Measurements from ENCODE around the gene DDX1.
"Not testable (repeated sequence)": the region's sequence is repeated elsewhere in the genome, so short reads cannot be mapped to it uniquely, and the experiment has no call there.

Gene DDX1

GRCh38 chr2:15610430-15610952 lies 18.8 kb downstream of the DDX1 start:
- Histone ChIP-seq H2BK15ac (ENCODE audit: low read depth, poor library complexity, severe bottlenecking) (no peak overlapping the region), H2AK5ac (ENCODE audit: low read length, severe bottlenecking) (no peak overlapping the region), H2AFZ (ENCODE audit: low read depth, low read length) (no peak overlapping the region), H2BK12ac (ENCODE audit: low read length in 2 of 2) (no peak overlapping the region), H3K4me3 (ENCODE audit: insufficient read depth in 1 of 2, low read depth in 1 of 2, low read length in 2 of 2) (no peak overlapping the region), H3K27me3 (ENCODE audit: control insufficient read depth in 1 of 2, insufficient read depth in 1 of 2, low read length in 2 of 2) (no peaks in the 10 kb centered on the region), H3K4me2 (ENCODE audit: low read length, poor library complexity, severe bottlenecking) (no peak overlapping the region), H4K91ac (ENCODE audit: low read length) (no peak overlapping the region), H3K14ac (ENCODE audit: low read length in 2 of 2) (no peak overlapping the region), H3K36me3 (ENCODE audit: control insufficient read depth in 1 of 2, insufficient read depth in 2 of 2, low read depth in 1 of 2, low read length in 2 of 2) (peaks cover 18 to 76% of the 10 kb centered on the region in 2 experiments), H3K79me1 (replicated peaks; ENCODE audit: low read length, poor library complexity, severe bottlenecking) (peaks cover 17% of the 10 kb centered on the region), H2BK120ac (ENCODE audit: low read depth, low read length) (no peak overlapping the region), H3K23ac (ENCODE audit: low read length in 2 of 2) (no peak overlapping the region), H3K4me1 (ENCODE audit: control insufficient read depth, insufficient read depth, low read depth, low read length) (no peaks in the 10 kb centered on the region), H2BK5ac (ENCODE audit: low read depth, low read length, poor library complexity, severe bottlenecking) (no peak overlapping the region), H3K27ac (ENCODE audit: low read length, poor library complexity, severe bottlenecking) (no peak overlapping the region), H3K9me3 (ENCODE audit: control insufficient read depth, low read length) (no peaks in the 10 kb centered on the region), H3K9ac (ENCODE audit: low read length) (no peak overlapping the region), H3K18ac (ENCODE audit: low read depth in 1 of 2, low read length in 2 of 2) (no peak overlapping the region), H3K4ac (ENCODE audit: low read depth in 1 of 2, low read length in 2 of 2) (no peak overlapping the region), H4K8ac (ENCODE audit: low read length) (no peak overlapping the region)
- WGBS, result 100% methylated on average over 4 of the region's 5 CpGs
- no peak for DNase-seq

- peaks cover 17% of the 10 kb centered on the region for H3K79me1 ChIP-seq (replicated peaks; ENCODE audit: low read length, poor library complexity, severe bottlenecking)
- not testable (repeated sequence) for H2BK5ac ChIP-seq (ENCODE audit: low read depth, low read length, poor library complexity, severe bottlenecking); H3K4me1 ChIP-seq (ENCODE audit: control insufficient read depth, insufficient read depth, low read depth, low read length); H3K18ac ChIP-seq (ENCODE audit: low read depth in 1 of 2, low read length in 2 of 2); H3K9ac ChIP-seq (ENCODE audit: low read length); H2AFZ ChIP-seq (ENCODE audit: low read depth, low read length); H2BK120ac ChIP-seq (ENCODE audit: low read depth, low read length); H2BK12ac ChIP-seq (ENCODE audit: low read length in 2 of 2); H3K14ac ChIP-seq (ENCODE audit: low read length in 2 of 2); H4K91ac ChIP-seq (ENCODE audit: low read length); H3K4ac ChIP-seq (ENCODE audit: low read depth in 1 of 2, low read length in 2 of 2); H3K27me3 ChIP-seq (ENCODE audit: control insufficient read depth in 1 of 2, insufficient read depth in 1 of 2, low read length in 2 of 2); H3K4me2 ChIP-seq (ENCODE audit: low read length, poor library complexity, severe bottlenecking); H2AK5ac ChIP-seq (ENCODE audit: low read length, severe bottlenecking); H3K4me3 ChIP-seq (ENCODE audit: insufficient read depth in 1 of 2, low read depth in 1 of 2, low read length in 2 of 2); H2BK15ac ChIP-seq (ENCODE audit: low read depth, poor library complexity, severe bottlenecking); H3K23ac ChIP-seq (ENCODE audit: low read length in 2 of 2); H3K27ac ChIP-seq (ENCODE audit: low read length, poor library complexity, severe bottlenecking); H4K8ac ChIP-seq (ENCODE audit: low read length); H3K9me3 ChIP-seq (ENCODE audit: control insufficient read depth, low read length); DNase-seq
- WGBS, result no CpG with 5 or more reads among the region's 33 CpGs
- H3K36me3 ChIP-seq (ENCODE audit: control insufficient read depth in 1 of 2, insufficient read depth in 2 of 2, low read depth in 1 of 2, low read length in 2 of 2), result peaks cover 18 to 73% of the 10 kb centered on the region in 2 experiments
Observed at GRCh38 chr2:15612101-15612500, 20.4 kb downstream of the DDX1 start.

GRCh38 chr2:15613736-15614429 lies 22.2 kb downstream of the DDX1 start:
- Histone ChIP-seq H3K79me1 (replicated peaks; ENCODE audit: low read length, poor library complexity, severe bottlenecking) (peaks cover 19% of the 10 kb centered on the region), H3K4me2 (ENCODE audit: low read length, poor library complexity, severe bottlenecking) (no peak overlapping the region), H4K8ac (ENCODE audit: low read length) (no peak overlapping the region), H3K4me1 (ENCODE audit: control insufficient read depth, insufficient read depth, low read depth, low read length) (no peaks in the 10 kb centered on the region), H3K4me3 (ENCODE audit: insufficient read depth in 1 of 2, low read depth in 1 of 2, low read length in 2 of 2) (no peak overlapping the region), H2BK15ac (ENCODE audit: low read depth, poor library complexity, severe bottlenecking) (no peak overlapping the region), H2BK120ac (ENCODE audit: low read depth, low read length) (no peak overlapping the region), H3K23ac (ENCODE audit: low read length in 2 of 2) (no peak overlapping the region), H2AK5ac (ENCODE audit: low read length, severe bottlenecking) (no peak overlapping the region), H3K14ac (ENCODE audit: low read length in 2 of 2) (no peak overlapping the region), H4K91ac (ENCODE audit: low read length) (no peak overlapping the region), H3K9me3 (ENCODE audit: control insufficient read depth, low read length) (no peaks in the 10 kb centered on the region), H2BK5ac (ENCODE audit: low read depth, low read length, poor library complexity, severe bottlenecking) (no peak overlapping the region), H2BK12ac (ENCODE audit: low read length in 2 of 2) (no peak overlapping the region), H3K9ac (ENCODE audit: low read length) (no peak overlapping the region), H3K4ac (ENCODE audit: low read depth in 1 of 2, low read length in 2 of 2) (no peak overlapping the region), H2AFZ (ENCODE audit: low read depth, low read length) (no peak overlapping the region), H3K36me3 (ENCODE audit: control insufficient read depth in 1 of 2, insufficient read depth in 2 of 2, low read depth in 1 of 2, low read length in 2 of 2) (peaks cover 19 to 73% of the 10 kb centered on the region in 2 experiments), H3K18ac (ENCODE audit: low read depth in 1 of 2, low read length in 2 of 2) (no peak overlapping the region), H3K27ac (ENCODE audit: low read length, poor library complexity, severe bottlenecking) (no peak overlapping the region), H3K27me3 (ENCODE audit: control insufficient read depth in 1 of 2, insufficient read depth in 1 of 2, low read length in 2 of 2) (no peaks in the 10 kb centered on the region)
- no peak for DNase-seq
- 97% methylated on average over 9 of the region's 10 CpGs for WGBS

- Histone ChIP-seq H3K18ac (ENCODE audit: low read depth in 1 of 2, low read length in 2 of 2) (no peak overlapping the region), H3K79me1 (replicated peaks; ENCODE audit: low read length, poor library complexity, severe bottlenecking) (peaks cover 24% of the 10 kb centered on the region), H4K8ac (ENCODE audit: low read length) (no peak overlapping the region), H3K14ac (ENCODE audit: low read length in 2 of 2) (no peak overlapping the region), H2BK120ac (ENCODE audit: low read depth, low read length) (no peak overlapping the region), H2BK15ac (ENCODE audit: low read depth, poor library complexity, severe bottlenecking) (no peak overlapping the region), H2AFZ (ENCODE audit: low read depth, low read length) (no peak overlapping the region), H2BK5ac (ENCODE audit: low read depth, low read length, poor library complexity, severe bottlenecking) (no peak overlapping the region), H3K36me3 (ENCODE audit: control insufficient read depth in 1 of 2, insufficient read depth in 2 of 2, low read depth in 1 of 2, low read length in 2 of 2) (peaks cover 25 to 73% of the 10 kb centered on the region in 2 experiments), H3K4me1 (ENCODE audit: control insufficient read depth, insufficient read depth, low read depth, low read length) (no peaks in the 10 kb centered on the region), H3K4me2 (ENCODE audit: low read length, poor library complexity, severe bottlenecking) (no peak overlapping the region), H2AK5ac (ENCODE audit: low read length, severe bottlenecking) (no peak overlapping the region), H3K4ac (ENCODE audit: low read depth in 1 of 2, low read length in 2 of 2) (no peak overlapping the region), H3K9me3 (ENCODE audit: control insufficient read depth, low read length) (no peaks in the 10 kb centered on the region), H4K91ac (ENCODE audit: low read length) (no peak overlapping the region), H3K4me3 (ENCODE audit: insufficient read depth in 1 of 2, low read depth in 1 of 2, low read length in 2 of 2) (no peak overlapping the region), H3K27me3 (ENCODE audit: control insufficient read depth in 1 of 2, insufficient read depth in 1 of 2, low read length in 2 of 2) (no peaks in the 10 kb centered on the region), H2BK12ac (ENCODE audit: low read length in 2 of 2) (no peak overlapping the region), H3K23ac (ENCODE audit: low read length in 2 of 2) (no peak overlapping the region), H3K27ac (ENCODE audit: low read length, poor library complexity, severe bottlenecking) (no peak overlapping the region), H3K9ac (ENCODE audit: low read length) (no peak overlapping the region)
- 84% methylated on average over 4 of the region's 6 CpGs for WGBS
- DNase-seq, result peak; percentile 8
Observed at GRCh38 chr2:15614545-15615300, 23.1 kb downstream of the DDX1 start.
